Gastrocnemius medialis (tissue), 4 donors: ENCODE results near the gene PTPN11. TPM values are rescaled to one million over a fixed set of nuclear protein-coding genes. Genes with fewer than 3 reads are reported as not detected.
"Not testable (repeated sequence)": the region's sequence is repeated elsewhere in the genome, so short reads cannot be mapped to it uniquely, and the experiment has no call there.

ENCODE experiments used
- ATAC-seq, 2 donors: fragments of 150-250 bp; one replicate each; pipeline ENCODE4 v1.9.1; 2016
- DNase-seq, 2 donors: peaks; one replicate each; pipeline ENCODE4 v3.0.0-alpha.2; 2019
- H3K27ac ChIP-seq, 4 donors: fragments of 200-600 bp; sonication (generic); 1 replicate in 1 of 4; 2 replicates in 3 of 4; pipeline ENCODE4 v1.5.1; 2016 to 2018; ENCODE audit warnings: mild to moderate bottlenecking in 2 of 4, moderate library complexity in 1 of 4
- H3K27me3 ChIP-seq, 3 donors: fragments of 200-600 bp; sonication (generic) in 2 of 3; 1 replicate in 1 of 3; 2 replicates in 2 of 3; pipeline versions ENCODE4 v1.5.1 to v1.6.0; 2016 to 2019; ENCODE audit warnings: mild to moderate bottlenecking in 1 of 3, moderate library complexity in 1 of 3
- H3K36me3 ChIP-seq, 2 donors: fragments of 200-600 bp; sonication (generic) in 1 of 2; one replicate each; pipeline ENCODE4 v1.5.1; 2017 to 2018
- H3K4me1 ChIP-seq, 2 donors: fragments of 200-600 bp; sonication (generic) in 1 of 2; one replicate each; pipeline ENCODE4 v1.5.1; 2016 to 2017; ENCODE audit warnings: mild to moderate bottlenecking in 2 of 2
- H3K4me3 ChIP-seq, 4 donors: fragments of 200-600 bp; sonication (generic) in 3 of 4; 1 replicate in 1 of 4; 2 replicates in 3 of 4; pipeline ENCODE4 v1.5.1; 2016 to 2019; ENCODE audit warnings: mild to moderate bottlenecking in 2 of 4
- H3K9me3 ChIP-seq, 3 donors: fragments of 200-600 bp; sonication (generic) in 2 of 3; 1 replicate in 1 of 3; 2 replicates in 2 of 3; pipeline ENCODE4 v1.5.1; 2016 to 2019
- POLR2A ChIP-seq, 2 donors: fragments of 450-650 bp; IDR thresholded peaks; one replicate each; pipeline ENCODE4 v1.6.1; 2017; ENCODE audit warnings: antibody characterized with exemption in 2 of 2, mild to moderate bottlenecking in 2 of 2, moderate library complexity in 2 of 2
- in situ Hi-C, 4 donors: fragments of 200-750 bp; cut with MboI; loops; one replicate each; pipeline versions ENCODE4 v1.15.0 to v1.8.0; 2017; ENCODE audit warnings: low sequenced_read_pairs in 4 of 4
- intact Hi-C: fragments of 100-400 bp; cut with DNase I; formaldehyde crosslinking; loops from one replicate; pipeline ENCODE4 v1.15.1; 2023; ENCODE audit warnings: low total_unique reads
- total RNA-seq, 4 donors: library from RNA; depleted of rRNA; stranded (reverse); fragments of >200 nt; gene quantifications; one replicate each; pipeline versions ENCODE4 v1.1.0 to v1.2.3, GENCODE V29; 2016
- TF ChIP-seq, protein P1 (sequence below), 5 experiments: fragments of 450-650 bp in 3 of 5; fragments of 200-600 bp in 2 of 5; sonication (generic) in 2 of 5; IDR thresholded peaks in 4 of 5; conservative IDR thresholded peaks in 1 of 5; 1 replicate in 4 of 5; 2 replicates in 1 of 5; pipeline ENCODE4 v1.5.1; 2016 to 2019; ENCODE audit warnings: antibody characterized with exemption in 5 of 5, mild to moderate bottlenecking in 3 of 5, moderate library complexity in 3 of 5

PTPN11 gene
- total RNA-seq, 4 donors from 2014 or later: 112 to 235 (median 163) TPM

DNA sequence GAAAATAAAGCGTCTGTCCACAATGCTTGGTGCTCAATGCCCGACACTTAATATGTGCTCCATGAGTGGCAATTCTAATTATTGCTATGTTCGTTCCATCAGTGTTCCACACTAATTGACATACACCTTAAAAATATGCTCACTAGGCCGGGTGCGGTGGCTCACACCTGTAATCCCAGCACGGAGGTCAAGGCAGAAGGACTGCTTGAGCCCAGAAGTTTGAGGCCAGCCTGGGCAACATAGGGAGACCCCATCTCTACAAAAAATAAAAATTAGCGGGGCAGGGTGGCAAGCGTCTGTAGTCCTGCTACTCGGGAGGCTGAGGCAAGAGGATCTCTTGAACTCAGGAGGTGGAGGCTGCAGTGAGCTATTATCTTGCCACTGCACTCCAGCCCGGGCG is 35.9 kb upstream of the PTPN11 start:
- in situ Hi-C loops: loop anchor here (10.0 to 25.0 kb wide), 4 partner anchors 96 to 438 kb away; no protein-coding TSS in a partner anchor
- H3K27me3 ChIP-seq: no peaks in the 10 kb centered on the region

GRCh38 chr12:112386726-112387125 is 32.0 kb upstream of the PTPN11 start:
- TF ChIP-seq, protein P1, sequence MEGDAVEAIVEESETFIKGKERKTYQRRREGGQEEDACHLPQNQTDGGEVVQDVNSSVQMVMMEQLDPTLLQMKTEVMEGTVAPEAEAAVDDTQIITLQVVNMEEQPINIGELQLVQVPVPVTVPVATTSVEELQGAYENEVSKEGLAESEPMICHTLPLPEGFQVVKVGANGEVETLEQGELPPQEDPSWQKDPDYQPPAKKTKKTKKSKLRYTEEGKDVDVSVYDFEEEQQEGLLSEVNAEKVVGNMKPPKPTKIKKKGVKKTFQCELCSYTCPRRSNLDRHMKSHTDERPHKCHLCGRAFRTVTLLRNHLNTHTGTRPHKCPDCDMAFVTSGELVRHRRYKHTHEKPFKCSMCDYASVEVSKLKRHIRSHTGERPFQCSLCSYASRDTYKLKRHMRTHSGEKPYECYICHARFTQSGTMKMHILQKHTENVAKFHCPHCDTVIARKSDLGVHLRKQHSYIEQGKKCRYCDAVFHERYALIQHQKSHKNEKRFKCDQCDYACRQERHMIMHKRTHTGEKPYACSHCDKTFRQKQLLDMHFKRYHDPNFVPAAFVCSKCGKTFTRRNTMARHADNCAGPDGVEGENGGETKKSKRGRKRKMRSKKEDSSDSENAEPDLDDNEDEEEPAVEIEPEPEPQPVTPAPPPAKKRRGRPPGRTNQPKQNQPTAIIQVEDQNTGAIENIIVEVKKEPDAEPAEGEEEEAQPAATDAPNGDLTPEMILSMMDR (IDR thresholded peaks at IDR 0.05 in 4 of 5, conservative IDR thresholded peaks at IDR 0.05 in 1 of 5): no peak
- TF ChIP-seq POLR2A (IDR thresholded peaks at IDR 0.05): no peak
- DNase-seq: no peak
- no peaks in the 10 kb centered on the region for H3K36me3 ChIP-seq
- H3K4me1 ChIP-seq: peaks cover 0 to 5% of the 10 kb centered on the region in 2 donors
- in situ Hi-C loops: loop anchor here (10.0 to 25.0 kb wide), 4 partner anchors 99 to 442 kb away; no protein-coding TSS in a partner anchor
- intact Hi-C loops: loop anchor here (2.0 to 10.0 kb wide), 3 partner anchors 104 to 262 kb away; partner anchors contain the start of gene TRAFD1
- H3K27ac ChIP-seq: no peak overlapping the region
- H3K27me3 ChIP-seq: no peaks in the 10 kb centered on the region
- no peak overlapping the region for H3K4me3 ChIP-seq
- no peak for ATAC-seq
- H3K9me3 ChIP-seq: no peaks in the 10 kb centered on the region

More for the DNA sequence above, 35.9 kb upstream of the PTPN11 start:
- H3K4me1 ChIP-seq: peaks cover 14 to 17% of the 10 kb centered on the region in 2 donors
- TF ChIP-seq, protein P1 (IDR thresholded peaks at IDR 0.05 in 4 of 5, conservative IDR thresholded peaks at IDR 0.05 in 1 of 5): no peak
- no peak for TF ChIP-seq POLR2A (IDR thresholded peaks at IDR 0.05)
- no peaks in the 10 kb centered on the region for H3K9me3 ChIP-seq
- peak overlapping the region; percentile 65 to 88 (median 77) for H3K4me3 ChIP-seq
- DNase-seq (no peak), ATAC-seq (no peak)
- H3K36me3 ChIP-seq: no peaks in the 10 kb centered on the region
- intact Hi-C loops: loop anchor here (2.0 to 10.0 kb wide), 2 partner anchors 84 to 258 kb away; partner anchors contain the start of gene TRAFD1
- peak overlapping the region; percentile 78 to 90 (median 86) for H3K27ac ChIP-seq

DNA sequence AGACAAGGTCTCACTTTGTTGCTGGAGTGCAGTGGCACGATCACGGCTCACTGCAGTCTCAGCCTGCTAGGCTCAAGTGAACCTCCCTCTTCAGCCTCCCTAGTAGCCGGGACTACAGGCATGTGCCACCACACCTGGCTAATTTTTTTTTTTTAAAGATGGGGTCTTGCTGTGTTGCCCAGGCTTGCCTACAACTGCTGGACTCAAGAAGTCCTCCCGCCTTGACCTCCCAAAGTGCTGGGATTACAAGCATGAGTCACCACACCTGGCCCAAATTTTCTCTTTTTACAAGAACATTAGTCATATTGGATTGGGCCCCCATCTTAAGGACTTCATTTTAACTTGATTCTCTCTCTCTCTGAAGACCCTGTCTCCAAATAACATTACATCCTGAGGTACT is 29.5 kb upstream of the PTPN11 start:
- no peaks in the 10 kb centered on the region for H3K27me3 ChIP-seq
- in situ Hi-C loops (loop anchor here (10.0 to 25.0 kb wide), 4 partner anchors 102 to 444 kb away; no protein-coding TSS in a partner anchor), intact Hi-C loops (loop anchor here (10.0 kb wide), 1 partner anchor 264 kb away; the partner anchor contains the start of gene TRAFD1)
- DNase-seq (no peak), ATAC-seq (no peak)
- TF ChIP-seq POLR2A (IDR thresholded peaks at IDR 0.05): no peak
- TF ChIP-seq, protein P1 (IDR thresholded peaks at IDR 0.05 in 4 of 5, conservative IDR thresholded peaks at IDR 0.05 in 1 of 5): no peak
- no peaks in the 10 kb centered on the region for H3K36me3 ChIP-seq
- peaks cover 0 to 5% of the 10 kb centered on the region in 2 donors for H3K4me1 ChIP-seq
- no peak overlapping the region for H3K4me3 ChIP-seq
- no peaks in the 10 kb centered on the region for H3K9me3 ChIP-seq
- H3K27ac ChIP-seq: no peak overlapping the region

DNA sequence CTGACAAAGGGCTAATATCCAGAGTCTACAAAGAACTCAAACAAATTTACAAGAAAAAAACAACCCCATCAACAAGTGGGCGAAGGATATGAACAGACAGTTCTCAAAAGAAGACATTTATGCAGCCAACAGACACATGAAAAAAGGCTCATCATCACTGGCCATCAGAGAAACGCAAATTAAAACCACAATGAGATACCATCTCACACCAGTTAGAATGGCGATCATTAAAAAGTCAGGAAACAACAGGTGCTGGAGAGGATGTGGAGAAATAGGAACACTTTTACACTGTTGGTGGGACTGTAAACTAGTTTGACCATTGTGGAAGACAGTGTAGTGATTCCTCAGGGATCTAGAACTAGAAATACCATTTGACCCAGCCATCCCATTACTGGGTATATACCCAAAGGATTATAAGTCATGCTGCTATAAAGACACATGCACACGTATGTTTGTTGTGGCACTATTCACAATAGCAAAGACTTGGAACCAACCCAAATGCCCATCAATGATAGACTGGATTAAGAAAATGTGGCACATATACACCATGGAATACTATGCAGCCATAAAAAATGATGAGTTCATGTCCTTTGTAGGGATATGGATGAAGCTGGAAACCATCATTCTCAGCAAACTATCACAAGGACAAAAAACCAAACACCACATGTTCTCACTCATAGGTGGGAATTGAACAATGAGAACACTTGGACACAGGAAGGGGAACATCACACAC is 28.7 kb upstream of the PTPN11 start:
- not testable (repeated sequence) for H3K9me3 ChIP-seq, H3K36me3 ChIP-seq, DNase-seq, H3K4me3 ChIP-seq, H3K27me3 ChIP-seq, ATAC-seq, H3K4me1 ChIP-seq, H3K27ac ChIP-seq
- in situ Hi-C loops (loop anchor here (10.0 to 25.0 kb wide), 4 partner anchors 103 to 445 kb away; no protein-coding TSS in a partner anchor), intact Hi-C loops (loop anchor here (10.0 kb wide), 1 partner anchor 265 kb away; the partner anchor contains the start of gene TRAFD1)

DNA sequence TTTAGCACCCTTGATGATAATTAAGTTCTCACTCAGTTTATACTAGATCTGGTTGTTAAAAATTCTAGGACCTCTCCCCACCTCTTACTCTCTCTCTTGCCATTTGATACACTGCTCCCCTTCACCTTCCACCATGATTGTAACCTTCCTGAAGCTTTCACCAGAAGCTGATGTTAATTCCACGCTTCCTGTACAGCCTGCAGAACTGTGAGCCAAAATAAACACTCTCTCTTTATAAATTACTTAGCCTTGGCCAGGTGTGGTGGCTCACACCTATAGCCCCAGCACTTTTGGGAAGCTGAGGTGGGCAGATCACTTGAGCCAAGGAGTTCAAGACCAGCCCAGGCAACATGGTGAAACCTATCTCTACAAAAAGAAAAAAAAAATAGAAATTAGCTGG is 25.4 kb upstream of the PTPN11 start:
- no peak for DNase-seq
- H3K36me3 ChIP-seq: no peaks in the 10 kb centered on the region
- peak overlapping the region in 1 of 4 donors; percentile 30 for H3K27ac ChIP-seq
- H3K4me1 ChIP-seq: no peaks in the 10 kb centered on the region
- intact Hi-C loops: no loop called here
- in situ Hi-C loops: loop anchor here in 3 of 4 donors (10.0 to 25.0 kb wide), 3 partner anchors 106 to 181 kb away; no protein-coding TSS in a partner anchor
- no peaks in the 10 kb centered on the region for H3K27me3 ChIP-seq
- TF ChIP-seq POLR2A (IDR thresholded peaks at IDR 0.05): no peak
- TF ChIP-seq, protein P1 (IDR thresholded peaks at IDR 0.05 in 4 of 5, conservative IDR thresholded peaks at IDR 0.05 in 1 of 5): no peak
- ATAC-seq: no peak
- no peak overlapping the region for H3K4me3 ChIP-seq
- H3K9me3 ChIP-seq: no peaks in the 10 kb centered on the region
